GM21360 (cell line): ENCODE data around the gene KL.

ENCODE experiments used
- ATAC-seq: cut with Tn5 transposase; IDR thresholded peaks from one replicate; pipeline ENCODE4 v1.9.1; 2021; ENCODE audit warnings: mild to moderate bottlenecking, moderate library complexity; ENCODE audit not compliant: unreplicated experiment

KL gene

GRCh38 chr13:33078263-33078662, 62.0 kb downstream of the KL start:
- ATAC-seq: no peak

- no peak for ATAC-seq
Measured at GRCh38 chr13:33079960-33080359, 63.7 kb downstream of the KL start.

- ATAC-seq: no peak
Measured at GRCh38 chr13:33080972-33081590, 64.9 kb downstream of the KL start.

- no peak for ATAC-seq
Measured at GRCh38 chr13:33081666-33082065, 65.4 kb downstream of the KL start.

- ATAC-seq: no peak
Measured at GRCh38 chr13:33083054-33083453, 66.8 kb downstream of the KL start.

- no peak for ATAC-seq
Measured at GRCh38 chr13:33087091-33087490, 70.9 kb downstream of the KL start.

GRCh38 chr13:33087790-33088189, 71.6 kb downstream of the KL start:
- ATAC-seq: no peak

GRCh38 chr13:33089311-33089710, 73.1 kb downstream of the KL start:
- ATAC-seq: no peak

GRCh38 chr13:33090755-33091414, 74.7 kb downstream of the KL start:
- ATAC-seq: no peak

- no peak for ATAC-seq
Measured at GRCh38 chr13:33091415-33091774, 75.2 kb downstream of the KL start.

GRCh38 chr13:33092073-33092987, 76.1 kb downstream of the KL start:
- ATAC-seq: no peak

GRCh38 chr13:33096886-33097605, 80.8 kb downstream of the KL start:
- ATAC-seq: no peak

GRCh38 chr13:33099860-33100259, 83.6 kb downstream of the KL start:
- no peak for ATAC-seq

- ATAC-seq: no peak
Measured at GRCh38 chr13:33100886-33101285, 84.7 kb downstream of the KL start.

- no peak for ATAC-seq
Measured at GRCh38 chr13:33101835-33102234, 85.6 kb downstream of the KL start.

- no peak for ATAC-seq
Measured at GRCh38 chr13:33103457-33103856, 87.2 kb downstream of the KL start.

- ATAC-seq: no peak
Measured at GRCh38 chr13:33105387-33106005, 89.3 kb downstream of the KL start.

GRCh38 chr13:33106656-33107360, 90.6 kb downstream of the KL start:
- no peak for ATAC-seq

- ATAC-seq: no peak
Measured at GRCh38 chr13:33107361-33107760, 91.1 kb downstream of the KL start.

GRCh38 chr13:33108620-33109019, 92.4 kb downstream of the KL start:
- ATAC-seq: no peak
